GM21529 (cell line): ENCODE results near the gene MICALL2.

ENCODE experiments used
- ATAC-seq: cut with Tn5 transposase; IDR thresholded peaks from one replicate; pipeline ENCODE4 v1.9.1; 2021; ENCODE audit not compliant: unreplicated experiment

The MICALL2 gene

DNA sequence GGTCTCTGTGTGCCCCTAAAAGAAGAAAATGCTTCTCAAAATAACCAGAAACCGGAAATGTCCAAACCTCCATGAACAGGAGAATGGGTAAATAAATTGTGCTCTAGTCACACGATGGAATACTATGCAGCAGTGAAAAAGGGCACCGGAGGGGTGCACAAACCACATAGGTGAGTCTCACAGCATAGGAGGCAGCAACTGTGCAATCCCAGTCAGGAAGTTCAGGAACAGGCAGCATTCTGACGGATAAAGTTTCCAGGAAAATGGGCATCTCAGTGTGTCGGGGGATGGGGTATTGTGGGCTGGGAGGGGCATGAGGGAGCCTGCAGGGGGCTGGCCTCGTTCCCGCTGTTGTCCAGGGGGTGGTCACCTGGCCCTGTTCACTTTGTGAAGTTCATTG is 63.1 kb downstream of the MICALL2 start:
- no peak for ATAC-seq

- no peak for ATAC-seq
Measured at GRCh38 chr7:1395211-1396070, 63.8 kb downstream of the MICALL2 start.

DNA sequence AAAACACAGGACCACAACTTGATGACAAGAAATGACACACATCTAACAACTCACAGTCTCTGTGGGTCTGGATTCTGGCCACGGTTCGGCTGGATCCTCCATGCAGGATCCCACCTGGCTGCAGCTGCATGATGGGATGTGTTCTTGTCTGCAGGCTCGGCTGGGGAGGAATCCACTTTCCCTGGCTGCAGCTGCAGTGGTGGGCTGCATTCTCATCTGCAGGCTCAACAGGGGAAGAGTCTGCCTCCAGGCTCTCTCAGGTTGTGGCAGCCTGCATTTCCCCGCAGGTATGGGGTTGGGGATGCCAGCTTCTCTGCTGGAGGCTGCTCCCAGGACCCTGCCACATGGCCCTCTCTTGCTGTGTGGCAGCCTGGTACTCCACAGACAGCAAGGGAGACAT is 64.9 kb downstream of the MICALL2 start:
- ATAC-seq, result no peak

- no peak for ATAC-seq
Measured at GRCh38 chr7:1393421-1393820, 65.8 kb downstream of the MICALL2 start.

DNA sequence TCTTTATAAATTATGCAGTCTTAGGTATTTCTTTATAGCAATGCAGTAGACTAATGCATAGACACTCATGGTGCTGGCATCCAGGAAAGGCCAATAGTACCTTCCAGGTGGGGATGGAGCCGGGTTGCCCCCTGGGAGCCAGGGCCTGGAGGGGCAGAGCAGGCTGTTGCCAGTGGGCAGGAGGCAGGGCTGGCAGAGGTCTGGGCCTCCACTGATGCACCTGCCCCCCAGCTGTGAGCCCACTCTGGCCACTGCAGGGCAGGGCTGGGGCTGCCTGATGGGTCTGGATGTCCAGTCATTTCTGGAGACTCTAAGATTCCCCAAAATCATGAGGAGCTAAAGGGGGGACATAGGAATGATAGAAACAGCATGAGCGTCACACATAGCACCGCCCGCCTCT is 66.7 kb downstream of the MICALL2 start:
- no peak for ATAC-seq

DNA sequence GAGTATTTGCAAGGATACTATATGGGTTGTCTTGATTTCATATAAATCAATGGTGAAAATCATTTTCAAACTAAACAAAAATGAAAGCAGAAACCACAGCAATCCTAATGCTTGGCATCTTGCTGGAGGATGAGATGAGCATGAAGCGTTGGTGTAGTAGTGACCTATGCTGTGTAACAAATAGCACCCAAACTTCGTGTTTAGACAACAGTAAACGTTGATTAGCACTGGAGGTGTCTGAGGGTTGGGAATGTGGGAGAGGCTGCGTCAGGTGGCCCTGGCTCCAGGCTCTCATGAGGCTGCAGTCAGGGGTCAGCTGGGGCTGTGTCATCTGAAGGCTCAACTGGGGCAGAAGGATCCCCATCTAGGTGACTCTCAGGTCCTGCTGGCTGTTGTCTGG is 67.8 kb downstream of the MICALL2 start:
- no peak for ATAC-seq

GRCh38 chr7:1388703-1389335 is 70.5 kb downstream of the MICALL2 start:
- ATAC-seq, result no peak

- no peak for ATAC-seq
Measured at GRCh38 chr7:1388021-1388702, 71.1 kb downstream of the MICALL2 start.

DNA sequence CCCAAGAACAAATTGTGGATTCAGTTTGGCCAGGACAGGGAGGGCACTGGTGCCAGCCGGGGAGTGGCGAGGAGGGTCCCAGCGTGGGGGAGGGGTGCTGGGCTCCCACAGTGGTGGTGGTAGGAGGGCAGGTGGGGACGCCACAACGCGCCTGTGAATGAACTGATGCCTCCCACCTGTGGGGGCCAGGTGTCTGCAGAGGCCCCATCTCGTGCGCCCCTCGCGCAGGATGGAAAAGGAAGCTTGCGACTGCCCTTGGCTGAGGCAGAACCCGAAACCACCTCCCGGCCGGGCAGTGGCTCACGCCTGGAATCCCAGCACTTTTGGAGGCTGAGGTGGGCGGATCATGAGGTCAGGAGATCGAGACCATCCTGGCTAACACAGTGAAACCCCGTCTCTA is 72.0 kb downstream of the MICALL2 start:
- ATAC-seq, result no peak

DNA sequence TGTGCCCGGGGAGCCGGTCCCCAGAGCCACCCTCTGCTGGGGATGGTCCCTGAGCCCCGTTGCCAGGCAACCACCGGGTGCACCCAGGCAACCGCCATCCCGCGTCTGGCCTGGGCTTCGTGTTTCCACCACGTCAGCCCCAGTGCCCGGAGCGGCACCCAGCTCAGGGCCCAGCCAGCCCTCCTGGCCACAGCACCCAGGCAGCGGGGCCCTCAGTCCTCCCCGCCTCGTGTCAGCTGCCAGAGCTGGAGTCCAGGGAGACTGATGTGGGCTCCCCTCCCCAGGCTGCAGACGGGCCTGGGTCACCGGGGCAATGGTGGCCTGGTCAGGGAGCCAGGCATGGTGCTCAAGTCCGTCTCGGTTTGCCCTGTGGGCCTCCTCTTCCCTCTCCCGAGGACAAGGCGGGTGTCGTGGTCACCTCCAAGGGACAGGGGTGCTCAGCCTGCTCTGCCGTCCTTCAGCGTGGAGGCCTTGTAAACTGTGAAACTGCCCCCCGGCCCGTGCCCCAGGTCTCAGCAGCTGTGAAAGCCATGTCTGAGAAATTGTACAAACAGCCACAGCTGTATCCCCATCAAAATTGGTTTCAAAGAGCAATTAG is 72.5 kb downstream of the MICALL2 start:
- no peak for ATAC-seq

DNA sequence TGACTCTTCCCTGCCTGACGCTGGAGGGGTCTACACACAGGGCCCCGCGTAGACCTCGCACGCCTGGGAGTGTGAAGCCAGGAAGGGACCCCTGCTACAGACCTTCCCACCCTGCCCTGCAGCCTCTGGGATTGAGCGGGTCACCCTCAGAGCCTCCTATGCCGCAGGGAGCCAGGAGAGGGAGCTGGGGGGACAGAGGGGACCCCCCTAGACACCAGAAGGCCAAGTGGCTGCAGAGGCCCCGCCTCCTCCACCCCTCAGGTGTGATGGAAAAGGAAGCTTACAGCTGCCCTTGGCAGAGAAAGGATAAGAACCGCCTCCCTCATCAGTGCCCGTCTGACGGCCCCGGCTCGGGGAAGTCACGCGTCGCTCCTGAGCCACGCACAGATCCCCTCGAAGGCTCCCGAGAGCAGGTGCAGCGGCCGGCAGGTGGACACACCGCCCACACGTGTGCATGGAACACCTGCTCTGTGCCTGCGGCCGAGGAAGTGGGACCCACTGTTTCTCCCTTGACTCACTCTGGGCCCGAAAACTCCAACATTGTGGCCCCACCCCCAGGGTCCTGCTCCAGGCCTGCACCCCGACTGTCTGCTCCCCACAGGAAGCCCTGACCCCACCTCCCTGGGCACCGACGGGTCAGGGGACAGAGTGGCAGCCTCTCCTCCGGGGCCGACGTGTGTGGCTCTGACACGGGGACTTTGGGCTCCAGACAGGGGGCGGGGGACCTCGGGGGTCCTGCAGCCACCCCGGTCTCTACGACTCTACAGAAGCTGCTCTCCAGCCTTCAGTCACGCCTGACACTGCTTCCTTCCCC is 73.3 kb downstream of the MICALL2 start:
- no peak for ATAC-seq

- ATAC-seq, result no peak
Measured at GRCh38 chr7:1385086-1385808, 74.0 kb downstream of the MICALL2 start.
